Neural cell (in vitro differentiated cells): ENCODE data around the gene IQCM.

ENCODE experiments used
- CTCF ChIP-seq: fragments of 450-650 bp; IDR thresholded peaks from 2 replicates; pipeline ENCODE4 v1.5.1; 2014; ENCODE audit warnings: antibody characterized with exemption, mild to moderate bottlenecking, moderate library complexity; ENCODE audit not compliant: poor library complexity, severe bottlenecking
- EP300 ChIP-seq: fragments of 450-650 bp; conservative IDR thresholded peaks from 2 replicates; pipeline ENCODE4 v1.6.1; 2014; ENCODE audit warnings: antibody characterized with exemption, mild to moderate bottlenecking, moderate library complexity; ENCODE audit not compliant: poor library complexity, severe bottlenecking
- POLR2AphosphoS5 ChIP-seq: IDR thresholded peaks from 2 replicates; pipeline ENCODE4 v1.6.1; 2012
- RAD21 ChIP-seq: fragments of 450-650 bp; conservative IDR thresholded peaks from 2 replicates; pipeline ENCODE4 v1.6.1; 2014; ENCODE audit warnings: antibody characterized with exemption, mild to moderate bottlenecking, moderate library complexity
- TAF1 ChIP-seq: IDR thresholded peaks from 2 replicates; pipeline ENCODE4 v1.6.1; 2012; ENCODE audit warnings: low read depth

GRCh38 chr4:149321438-149321837 lies 494.2 kb downstream of the IQCM start:
- TF ChIP-seq TAF1 (no peak), POLR2AphosphoS5 (no peak), CTCF (no peak), EP300 (no peak), RAD21 (no peak)
